ENCODE results near the gene QRSL1.
A peak's percentile ranks its signal among the peaks of the same experiment; 100 is the strongest.
"Not testable (repeated sequence)": the region's sequence is repeated elsewhere in the genome, so short reads cannot be mapped to it uniquely, and the experiment has no call there.

Gene QRSL1, protein sequence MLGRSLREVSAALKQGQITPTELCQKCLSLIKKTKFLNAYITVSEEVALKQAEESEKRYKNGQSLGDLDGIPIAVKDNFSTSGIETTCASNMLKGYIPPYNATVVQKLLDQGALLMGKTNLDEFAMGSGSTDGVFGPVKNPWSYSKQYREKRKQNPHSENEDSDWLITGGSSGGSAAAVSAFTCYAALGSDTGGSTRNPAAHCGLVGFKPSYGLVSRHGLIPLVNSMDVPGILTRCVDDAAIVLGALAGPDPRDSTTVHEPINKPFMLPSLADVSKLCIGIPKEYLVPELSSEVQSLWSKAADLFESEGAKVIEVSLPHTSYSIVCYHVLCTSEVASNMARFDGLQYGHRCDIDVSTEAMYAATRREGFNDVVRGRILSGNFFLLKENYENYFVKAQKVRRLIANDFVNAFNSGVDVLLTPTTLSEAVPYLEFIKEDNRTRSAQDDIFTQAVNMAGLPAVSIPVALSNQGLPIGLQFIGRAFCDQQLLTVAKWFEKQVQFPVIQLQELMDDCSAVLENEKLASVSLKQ

DNA sequence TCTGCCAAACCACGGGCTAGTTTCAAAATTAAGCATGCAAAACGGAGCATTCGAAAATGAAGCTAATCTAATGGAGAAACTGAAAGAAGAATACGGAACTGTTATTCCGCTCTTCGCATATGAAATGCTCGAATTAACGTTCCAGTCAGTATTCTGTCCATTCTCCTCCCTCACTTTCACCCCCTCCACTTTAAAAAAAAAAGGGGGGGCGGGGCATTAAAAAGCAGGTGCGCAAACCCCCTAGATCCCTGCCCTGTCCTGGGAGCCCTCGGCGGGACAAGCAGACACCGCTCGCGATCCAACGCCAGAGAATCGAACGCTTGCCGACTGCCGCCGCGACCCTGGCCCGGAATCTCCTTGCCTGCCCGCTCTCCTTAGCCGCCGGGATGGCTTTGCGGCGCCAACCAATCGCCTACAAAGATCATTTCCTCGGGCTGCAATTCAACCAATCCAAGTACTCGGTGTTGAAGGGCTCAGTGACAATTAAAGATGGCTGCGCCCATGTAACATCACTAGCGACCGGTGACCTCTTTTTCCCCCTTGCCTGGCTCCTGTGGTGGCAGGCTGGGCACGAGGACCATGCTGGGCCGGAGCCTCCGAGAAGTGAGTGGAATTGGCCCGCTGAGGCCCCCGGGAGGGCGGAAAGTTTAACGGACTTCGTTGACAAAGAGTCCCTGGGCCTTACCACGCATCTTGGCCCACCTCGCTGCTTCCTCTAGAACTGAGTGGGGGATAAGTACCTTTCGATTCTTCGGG lies at the start of gene QRSL1, which contains the start of gene RTN4IP1:
QRSL1 (plus strand) TSS at position 476 of the 756 bp plus-strand sequence; CDS start at position 580, 104 bp downstream.
RTN4IP1 (minus strand) TSS at position 396 of the 756 bp plus-strand sequence. CDS start 477 bp downstream, outside the sequence.
- DNase-seq (ENCODE audit: low read depth) = peak; percentile 69

DNA sequence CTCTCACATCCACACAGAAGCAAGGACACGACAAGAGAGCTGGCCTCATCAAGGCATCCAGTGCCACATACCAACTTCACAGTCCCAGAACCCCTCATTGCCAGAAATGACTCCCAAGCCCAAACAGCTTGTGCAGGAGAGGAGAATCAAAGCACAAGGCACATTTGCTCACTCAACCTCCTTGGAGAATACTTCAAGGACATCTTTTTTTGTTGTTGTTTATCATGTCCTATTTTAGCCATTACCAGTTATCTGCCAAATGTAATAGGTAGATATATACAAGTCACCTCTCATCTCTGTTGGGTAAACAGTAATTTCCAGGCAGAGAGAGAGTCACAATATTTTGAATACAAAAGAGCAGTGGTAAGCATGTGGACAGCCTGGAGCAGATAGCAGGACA lies 47.9 kb upstream of the QRSL1 start:
- DNase-seq (ENCODE audit: low read depth) = no peak

DNA sequence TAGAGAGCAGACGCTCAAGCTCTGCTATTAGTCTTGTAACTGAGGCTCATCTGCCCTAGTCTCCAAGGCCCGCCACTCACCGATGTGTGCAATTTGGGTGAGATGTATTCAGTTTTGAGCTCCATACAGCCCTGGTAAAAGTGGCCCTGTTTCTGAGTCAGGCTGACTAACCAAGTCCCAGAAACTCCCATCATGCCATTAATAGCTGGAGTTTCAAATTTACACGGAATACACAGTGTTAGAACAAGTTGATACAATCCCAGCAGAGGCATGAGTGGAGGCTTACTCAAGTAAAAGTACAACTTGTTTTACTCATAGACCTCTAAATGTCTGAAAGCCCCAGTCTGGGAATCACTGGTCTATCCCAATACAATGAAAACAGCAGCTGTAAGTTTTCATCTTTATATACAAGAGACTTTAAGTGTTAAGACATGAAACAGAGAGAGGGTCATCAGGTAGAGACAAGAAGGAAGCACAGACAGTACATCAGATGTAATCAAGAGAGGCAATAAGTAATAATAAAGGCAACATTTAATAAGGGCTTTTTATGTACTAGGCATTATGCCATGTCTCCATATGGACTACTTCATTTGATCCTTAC lies 42.5 kb upstream of the QRSL1 start:
- no peak for DNase-seq (ENCODE audit: low read depth)

DNA sequence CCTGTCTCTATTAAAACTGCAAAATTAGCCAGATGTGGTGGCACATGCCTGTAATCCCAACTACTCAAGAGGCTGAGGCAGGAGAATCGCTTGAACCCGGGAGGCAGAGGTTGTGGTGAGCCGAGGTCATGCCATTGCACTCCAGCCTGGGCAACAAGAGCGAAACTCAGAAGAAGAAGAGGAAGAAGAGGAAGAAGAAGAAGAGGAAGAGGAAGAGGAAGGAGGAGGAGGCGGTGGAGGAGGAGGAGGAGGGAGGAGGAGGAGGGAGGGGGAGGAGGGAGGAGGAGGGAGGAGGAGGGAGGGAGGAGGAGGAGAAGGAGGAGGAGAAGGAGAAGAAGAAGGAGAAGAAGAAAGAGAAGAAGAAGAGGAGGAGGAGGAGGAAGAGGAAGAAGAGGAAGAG lies 40.4 kb upstream of the QRSL1 start:
- not testable (repeated sequence) for DNase-seq (ENCODE audit: low read depth)

DNA sequence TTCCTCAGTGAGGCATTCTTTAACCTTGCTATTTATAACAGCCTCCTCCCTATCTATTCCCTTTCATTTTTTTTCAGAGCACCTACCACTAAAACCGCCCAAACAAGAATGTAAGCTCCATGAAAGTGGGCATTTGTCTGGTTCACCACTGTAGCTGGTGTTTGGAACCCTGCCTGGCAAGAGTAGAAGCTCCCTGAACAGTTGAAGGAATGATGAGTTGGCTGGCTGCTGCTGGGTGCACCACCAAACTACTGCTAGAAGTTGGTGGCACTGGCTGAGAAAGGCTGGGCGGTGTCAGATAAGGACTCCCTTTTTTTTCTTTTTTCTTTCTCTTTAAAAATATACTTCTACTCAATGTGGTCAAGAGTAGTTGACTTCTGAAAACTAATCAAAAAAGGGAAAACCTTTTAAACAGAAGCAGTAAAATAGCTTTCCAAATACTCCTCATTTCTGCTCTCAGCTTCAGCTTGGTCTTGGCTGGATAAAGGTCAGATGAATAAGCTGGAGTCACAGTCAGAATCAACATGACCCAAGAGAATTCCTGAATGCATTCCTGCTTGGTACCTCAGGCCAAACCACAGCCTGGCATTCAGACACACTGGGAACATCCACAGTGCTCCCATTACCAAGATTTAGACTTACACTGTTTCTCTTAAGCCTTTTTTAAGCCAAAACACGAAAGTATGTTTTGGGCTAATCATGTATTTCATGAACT lies 38.1 kb upstream of the QRSL1 start:
- no peak for DNase-seq (ENCODE audit: low read depth)

DNA sequence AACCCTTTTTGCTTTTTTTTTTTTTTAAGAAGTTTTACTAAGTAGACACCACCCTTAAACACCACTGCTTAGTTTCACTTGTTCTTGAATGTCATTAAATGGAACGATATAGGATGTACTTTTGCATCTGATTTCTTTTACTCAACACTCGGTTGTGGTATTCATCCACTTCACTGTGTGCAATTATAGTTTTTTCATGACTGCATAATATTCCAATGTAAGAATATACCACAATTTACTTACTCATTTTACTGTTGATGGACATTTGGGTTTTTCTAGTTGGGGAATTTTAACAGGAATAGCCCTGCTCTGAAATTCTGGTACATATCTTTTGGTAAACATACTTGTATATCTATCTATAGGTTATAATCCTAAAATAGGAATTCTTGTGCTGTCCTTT lies 29.9 kb upstream of the QRSL1 start:
- no peak for DNase-seq (ENCODE audit: low read depth)

DNA sequence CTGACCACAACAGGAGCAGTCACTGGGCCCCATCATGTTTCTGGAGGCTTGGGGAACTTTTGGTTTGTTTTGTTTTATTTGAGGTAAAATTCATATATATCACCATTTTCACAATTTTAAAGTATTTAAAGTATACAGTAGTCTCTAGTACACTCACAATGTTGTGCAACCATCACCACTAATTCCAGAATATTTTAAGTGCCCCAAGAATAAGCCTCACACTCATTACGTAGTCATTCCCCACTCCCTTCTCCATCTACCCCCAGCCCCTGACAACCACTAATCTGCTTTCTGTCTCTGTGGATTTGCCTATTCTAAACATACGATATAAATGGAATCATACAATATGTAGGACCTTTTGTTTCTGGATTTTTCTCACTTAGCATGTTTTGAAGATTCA lies 29.0 kb upstream of the QRSL1 start:
- no peak for DNase-seq (ENCODE audit: low read depth)

DNA sequence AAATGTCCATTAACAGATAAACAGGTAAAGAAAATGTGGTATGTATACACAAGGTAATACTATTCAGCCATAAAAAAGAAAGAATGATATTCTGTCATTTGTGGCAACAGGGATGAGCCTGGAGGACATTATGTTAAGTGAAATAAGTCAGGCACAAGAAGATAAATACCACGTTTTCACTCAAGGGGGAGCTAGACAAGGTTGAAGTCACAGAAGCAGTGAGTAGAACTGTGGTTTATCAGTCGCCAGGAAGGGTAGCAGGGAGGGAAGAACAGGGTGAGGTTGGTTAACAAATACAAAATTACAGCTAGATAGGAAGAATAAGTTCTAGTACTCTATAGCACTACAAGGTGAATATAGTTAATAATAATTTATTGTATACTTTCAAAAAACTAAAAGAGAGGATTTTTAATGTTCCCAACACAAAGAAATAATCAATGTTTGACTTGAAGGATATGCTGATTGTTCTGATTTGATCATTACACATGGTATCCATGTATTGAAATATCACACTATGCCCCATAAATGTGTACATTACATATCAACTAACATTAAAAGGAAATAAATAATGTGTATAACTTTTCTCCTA lies 21.2 kb upstream of the QRSL1 start:
- DNase-seq (ENCODE audit: low read depth) = no peak

DNA sequence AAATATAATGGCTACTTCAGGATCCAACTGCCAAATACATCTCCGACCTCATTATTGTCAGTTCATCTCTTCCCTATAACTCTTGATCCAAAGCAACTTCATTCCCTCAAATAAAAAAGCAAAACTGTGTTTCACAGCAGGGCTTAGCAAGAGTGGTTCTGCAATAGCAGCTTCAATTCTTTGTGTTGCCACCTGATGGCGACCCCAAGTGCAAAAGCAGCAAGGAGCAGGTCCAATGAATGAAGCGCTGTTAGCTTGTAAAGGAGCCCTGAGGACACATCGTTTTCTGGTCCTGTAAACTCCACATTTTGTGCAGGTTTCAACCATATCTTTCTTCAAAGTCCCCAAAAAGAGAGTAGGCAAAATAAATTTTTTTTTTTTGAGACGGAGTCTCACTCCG lies 19.7 kb upstream of the QRSL1 start:
- no peak for DNase-seq (ENCODE audit: low read depth)

DNA sequence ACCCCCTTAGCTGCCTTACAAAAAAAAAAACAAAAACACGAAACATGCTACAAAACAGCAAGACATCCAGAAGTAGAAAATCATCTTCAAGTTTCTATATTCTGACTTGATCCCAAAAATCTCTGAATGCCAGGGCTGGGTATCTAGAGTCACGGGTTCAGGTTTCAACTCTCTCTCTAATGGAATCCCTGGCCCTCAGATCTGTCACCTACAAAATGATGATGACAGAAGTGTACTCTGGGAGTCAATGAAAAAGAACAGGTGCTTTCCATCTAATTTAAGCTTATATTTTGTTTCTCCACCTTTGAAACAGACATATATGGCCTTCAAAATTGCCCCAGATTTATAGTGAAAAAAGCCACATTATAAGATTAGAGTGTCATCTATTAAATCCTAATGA lies 18.3 kb upstream of the QRSL1 start:
- DNase-seq (ENCODE audit: low read depth) = no peak

DNA sequence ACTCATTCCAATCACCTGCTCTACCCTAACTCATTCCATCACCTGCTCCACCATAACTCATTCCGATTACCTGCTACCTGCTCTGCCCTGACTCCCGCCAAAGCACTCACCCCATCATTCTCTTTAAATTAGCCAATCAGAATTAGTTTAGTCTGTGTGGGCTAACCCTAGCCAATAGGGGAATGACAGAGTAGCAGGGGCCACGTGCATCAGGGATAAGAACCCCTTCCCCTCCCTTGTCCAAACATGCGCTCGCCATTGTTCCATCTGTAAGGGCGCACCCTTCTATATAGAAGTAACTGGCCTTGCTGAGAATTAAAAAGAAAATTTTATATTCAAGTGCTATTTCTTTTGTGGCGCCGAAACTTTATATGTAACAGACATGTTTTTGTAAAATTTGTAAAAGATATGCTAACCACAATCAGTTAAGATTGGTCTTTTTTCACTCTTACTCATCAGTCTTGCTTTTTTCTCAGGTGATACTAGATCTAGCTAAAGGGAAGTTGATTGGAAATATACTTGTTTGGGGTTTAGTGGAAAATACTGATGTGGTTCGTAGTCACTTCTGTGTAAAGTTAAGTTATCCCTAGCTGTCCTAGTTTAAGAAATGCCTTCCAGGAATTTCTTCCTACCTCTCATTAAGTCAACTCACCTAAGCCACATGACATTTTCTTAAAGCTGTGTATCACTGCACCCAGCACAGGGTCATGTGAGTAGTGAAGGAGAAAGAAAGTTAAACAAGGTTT lies 16.5 kb upstream of the QRSL1 start:
- no peak for DNase-seq (ENCODE audit: low read depth)

DNA sequence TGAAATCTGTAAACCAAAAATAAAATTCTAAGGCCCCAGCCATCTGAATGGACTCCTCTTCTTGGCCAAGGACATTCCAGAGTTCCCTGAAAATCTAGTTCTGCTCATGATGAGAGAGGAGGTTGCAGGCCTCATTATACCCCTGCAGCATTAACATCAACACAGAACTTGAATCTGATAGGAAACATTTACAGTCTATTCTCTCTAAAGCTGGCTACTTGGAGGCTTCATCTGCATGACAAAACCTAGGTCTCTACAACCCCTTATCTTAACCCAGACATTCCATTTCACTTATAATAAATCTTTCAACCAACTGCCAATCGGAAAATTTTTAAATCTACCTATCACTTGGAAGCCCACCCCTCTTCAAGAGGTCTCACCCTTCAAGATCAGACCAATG lies 15.8 kb upstream of the QRSL1 start:
- no peak for DNase-seq (ENCODE audit: low read depth)

DNA sequence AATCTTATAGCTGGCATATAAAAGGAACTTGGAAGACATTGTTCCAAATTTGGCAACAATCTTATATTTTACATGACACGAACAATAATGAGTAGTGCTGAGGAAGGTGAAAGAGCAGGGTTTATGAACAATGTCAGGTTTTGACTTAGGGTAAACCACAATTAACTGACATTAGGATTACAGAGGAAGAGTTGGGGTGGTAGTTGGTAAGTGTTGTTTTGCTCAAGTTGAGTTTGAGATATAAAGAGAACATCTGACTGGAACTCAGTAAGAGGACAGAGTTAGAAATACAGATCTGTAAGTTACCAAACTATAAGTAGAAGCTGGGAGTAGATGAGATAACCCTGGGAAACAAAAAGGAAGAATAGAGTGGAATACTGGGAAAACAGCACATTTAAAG lies 15.2 kb upstream of the QRSL1 start:
- DNase-seq (ENCODE audit: low read depth) = no peak

DNA sequence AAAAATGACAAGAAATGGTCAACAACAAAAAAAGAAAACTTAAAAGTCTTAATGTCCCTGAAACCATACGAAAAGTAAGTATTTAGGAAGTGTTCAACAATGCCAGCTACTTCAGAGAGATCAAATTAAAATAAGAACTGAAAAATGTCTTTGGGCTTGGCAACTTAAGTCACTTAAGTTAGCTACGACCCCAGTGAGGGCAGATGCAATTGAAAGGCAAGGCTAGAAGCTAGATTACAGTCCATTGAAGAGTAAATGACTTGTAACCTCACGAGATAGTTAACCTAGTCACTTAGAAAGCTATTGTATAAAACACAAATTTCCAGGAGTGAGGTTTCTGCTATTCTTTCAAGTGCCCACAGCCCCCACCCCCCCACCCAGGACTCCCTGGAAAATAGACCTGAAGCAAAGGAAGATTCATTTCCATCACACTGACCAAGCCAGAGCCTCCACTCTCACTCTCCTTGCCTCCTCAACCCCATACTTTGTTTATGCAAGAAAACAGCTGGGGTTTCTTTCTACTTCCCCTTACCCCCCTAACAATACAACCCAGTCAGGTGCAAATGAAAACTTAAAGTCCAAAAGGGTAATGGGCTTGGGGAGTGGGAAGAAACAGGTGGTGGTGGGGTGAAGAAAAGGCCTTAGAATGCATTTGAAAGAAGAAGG lies 14.7 kb upstream of the QRSL1 start:
- no peak for DNase-seq (ENCODE audit: low read depth)

DNA sequence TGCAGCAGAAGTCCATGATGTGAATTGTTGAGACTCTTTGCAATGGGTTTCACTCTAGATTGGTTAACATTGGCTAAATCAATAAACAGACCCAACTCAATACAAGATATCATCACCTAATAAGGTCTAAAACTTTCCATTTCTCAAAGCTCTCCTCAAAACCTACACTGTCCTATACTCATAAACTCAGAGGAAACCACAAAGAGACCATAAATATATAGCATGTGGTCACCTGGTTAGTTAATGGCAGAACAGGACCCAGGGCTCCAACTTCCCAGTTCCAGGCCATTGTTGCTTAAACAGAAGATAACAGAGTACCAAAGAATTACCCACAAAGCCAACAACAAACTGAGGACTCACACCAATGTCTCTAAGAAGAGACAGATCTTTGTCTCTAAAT lies 12.1 kb upstream of the QRSL1 start:
- no peak for DNase-seq (ENCODE audit: low read depth)

DNA sequence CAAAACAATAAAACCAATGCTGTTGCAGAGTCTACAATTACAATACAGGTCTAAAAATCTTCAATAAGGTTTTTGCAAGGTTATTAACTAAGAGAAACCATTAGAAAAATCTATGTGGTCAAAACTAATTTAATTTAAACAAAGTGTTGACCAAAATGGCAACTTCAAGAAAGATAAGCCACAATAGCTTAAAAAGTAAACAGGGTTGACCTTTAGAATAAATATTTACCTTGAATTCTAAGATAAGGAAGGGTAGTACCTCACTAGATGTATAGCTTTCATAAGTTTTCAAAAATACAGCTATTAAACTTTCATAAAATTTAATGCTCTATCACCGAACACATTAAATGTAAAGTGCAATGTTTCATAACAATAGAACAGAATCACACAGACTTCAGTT lies 11.5 kb upstream of the QRSL1 start:
- no peak for DNase-seq (ENCODE audit: low read depth)

DNA sequence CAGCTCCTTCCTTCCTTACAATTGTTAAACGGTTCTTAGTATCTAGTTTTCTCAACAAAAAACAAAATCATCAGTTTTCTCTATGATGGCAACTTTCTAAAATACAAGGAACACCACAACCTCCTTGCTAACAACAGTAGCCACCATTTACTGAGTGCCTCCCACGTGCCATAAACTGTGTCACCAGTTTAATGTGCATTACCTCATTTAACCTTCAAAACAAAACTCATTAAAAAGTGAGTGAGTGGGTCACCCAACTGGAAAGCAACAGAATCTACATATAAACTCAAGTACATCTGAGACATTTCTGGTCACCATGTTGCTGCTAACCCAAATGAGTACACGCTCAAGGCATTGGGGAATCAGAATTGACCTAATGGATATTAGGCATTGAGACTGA lies 11.1 kb upstream of the QRSL1 start:
- no peak for DNase-seq (ENCODE audit: low read depth)

DNA sequence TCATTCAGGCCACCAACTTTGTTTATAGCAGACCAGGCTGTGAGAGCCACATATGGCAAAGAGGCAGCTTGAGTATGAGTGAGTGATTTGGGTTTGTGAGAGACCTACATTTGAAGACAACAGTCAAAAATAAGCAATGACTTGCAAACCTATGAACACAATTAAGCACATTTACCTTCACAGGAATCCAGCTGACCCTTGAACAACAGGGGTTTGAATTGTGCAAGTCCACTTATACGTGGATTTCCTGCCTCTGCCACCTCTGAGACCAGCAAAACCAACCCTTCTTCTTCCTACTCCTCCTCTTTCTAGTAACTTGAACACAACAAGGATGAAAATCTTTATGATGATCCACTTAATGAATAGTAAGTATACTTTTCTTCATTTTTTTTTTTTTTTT lies 10.2 kb upstream of the QRSL1 start:
- DNase-seq (ENCODE audit: low read depth) = no peak

DNA sequence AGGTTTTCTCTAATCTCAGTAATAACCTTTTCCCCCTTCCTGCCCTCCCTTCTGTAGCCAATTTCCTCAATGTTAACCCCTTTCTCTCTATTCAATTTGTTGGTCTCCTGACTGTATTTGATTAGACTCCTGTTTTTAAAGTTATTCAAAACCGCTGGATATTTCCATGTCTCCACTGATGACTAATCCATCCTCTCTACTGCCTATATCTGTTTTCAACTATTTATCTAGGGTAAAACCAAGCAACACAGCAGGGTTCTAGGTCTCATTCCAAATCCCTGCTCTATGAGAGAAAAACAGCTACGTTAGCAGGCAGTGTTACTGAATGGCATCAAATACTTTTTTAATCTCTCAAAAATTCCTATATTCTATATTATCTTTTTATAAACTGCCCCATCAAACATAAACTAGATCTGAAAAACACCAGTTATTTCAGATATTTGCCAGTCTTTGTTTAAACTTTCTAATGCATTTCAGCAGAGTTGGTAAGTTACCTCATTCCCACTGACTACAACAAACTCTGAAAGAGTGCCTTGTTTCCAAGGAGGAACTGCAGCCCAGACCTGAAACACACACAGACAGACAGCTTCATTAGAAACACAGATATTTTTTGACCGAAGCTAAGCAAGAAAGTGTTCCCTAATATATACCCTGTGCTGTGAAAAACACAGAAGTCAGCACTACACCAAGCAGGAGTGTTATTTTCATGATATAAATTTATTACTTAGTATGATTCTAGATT lies 8.3 kb upstream of the QRSL1 start:
- no peak for DNase-seq (ENCODE audit: low read depth)

DNA sequence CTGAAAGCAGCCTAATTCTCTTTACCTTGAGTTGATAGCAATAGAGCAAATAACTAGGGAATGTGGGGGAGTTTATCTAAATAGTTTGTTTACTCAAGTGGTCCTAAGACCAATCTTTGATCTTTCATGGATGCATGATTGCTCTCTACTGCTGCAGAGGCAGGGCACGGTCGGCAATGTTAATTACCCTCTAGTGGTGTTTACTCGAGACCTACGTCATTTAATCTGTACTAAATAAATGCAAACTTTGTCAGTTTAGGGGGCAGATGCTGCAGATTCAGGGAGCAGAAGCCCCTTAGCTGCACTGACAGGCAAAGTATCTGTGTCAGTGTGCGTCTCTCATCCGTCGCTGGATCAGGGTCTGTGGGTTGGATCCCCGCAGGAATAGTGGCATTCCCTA lies 7.0 kb upstream of the QRSL1 start:
- DNase-seq (ENCODE audit: low read depth) = no peak
